ENCODE results near the gene COA6. TPM values are rescaled to one million over a fixed set of nuclear protein-coding genes. Genes with fewer than 3 reads are reported as not detected.

COA6 gene
- total RNA-seq, 1 experiment from 2014 or later = 34.1 TPM

DNA sequence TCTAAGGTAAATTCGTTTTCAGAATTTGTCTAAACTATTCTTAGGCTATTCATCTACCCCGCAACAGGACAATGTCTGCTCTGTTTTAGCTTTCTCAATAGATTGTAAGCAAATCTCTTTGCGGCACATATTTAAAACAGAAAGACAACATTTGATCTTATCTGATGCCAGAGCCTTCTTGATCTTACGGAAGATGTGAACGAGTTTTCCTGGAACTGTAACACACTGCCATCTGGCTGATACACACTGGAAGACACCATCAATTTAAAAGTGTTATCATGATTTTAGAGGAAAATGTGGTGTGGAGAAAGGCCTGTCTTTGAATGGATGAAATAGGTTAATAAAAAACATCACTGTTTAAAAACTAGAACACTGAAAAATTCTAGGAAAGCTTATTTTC, 36.1 kb downstream of the COA6 start (continued):
- TF ChIP-seq MAX (IDR thresholded peaks at IDR 0.05) (no peak), POLR2AphosphoS5 (IDR thresholded peaks at IDR 0.05; ENCODE audit: low read depth, low read length) (no peak), EZH2phosphoT487 (IDR thresholded peaks at IDR 0.05; ENCODE audit: borderline replicate concordance) (no peak)

- ATAC-seq = no peak
- no peak overlapping the region for H3K4me2 ChIP-seq (ENCODE audit: low read length)
- H3K4me1 ChIP-seq (ENCODE audit: control insufficient read depth in 1 of 2, insufficient read depth in 2 of 2, low read length in 2 of 2) = no peaks in the 10 kb centered on the region
- H3K27ac ChIP-seq (ENCODE audit: low read depth, low read length) = no peak overlapping the region
- DNase-seq (ENCODE audit: low read depth, low spot score) = no peak
- no peak overlapping the region for H2AFZ ChIP-seq (ENCODE audit: low read depth, low read length, poor library complexity, severe bottlenecking)
- RAD21 ChIA-PET (ENCODE audit: low non-redundant PET in 1 of 2, low total read pairs in 2 of 2, uncharacterized antibody in 2 of 2, unreplicated experiment in 2 of 2) = no interaction called here
- no peaks in the 10 kb centered on the region for H3K36me3 ChIP-seq (ENCODE audit: control insufficient read depth in 1 of 2, insufficient read depth in 2 of 2, low read length in 2 of 2)
- CTCF ChIA-PET = no interaction called here
- no TSS peak for BruUV-seq (replicated peaks)
- no peak overlapping the region for H3K9ac ChIP-seq (ENCODE audit: low read length)
- no peak overlapping the region for H3K4me3 ChIP-seq (replicated peaks in 1 of 2; ENCODE audit: low read depth in 1 of 2, low read length in 2 of 2)
- TF ChIP-seq REST (IDR thresholded peaks at IDR 0.05; ENCODE audit: low read depth) (no peak), CBX3 (IDR thresholded peaks at IDR 0.05; ENCODE audit: low read depth) (no peak), MAX (IDR thresholded peaks at IDR 0.05) (no peak), EZH2phosphoT487 (IDR thresholded peaks at IDR 0.05; ENCODE audit: borderline replicate concordance) (no peak), POLR2AphosphoS5 (IDR thresholded peaks at IDR 0.05; ENCODE audit: low read depth, low read length) (no peak), ZNF274 (IDR thresholded peaks at IDR 0.05; ENCODE audit: low read depth, low read length) (no peak), EGR1 (IDR thresholded peaks at IDR 0.05; ENCODE audit: low read depth) (no peak), EZH2 (IDR thresholded peaks at IDR 0.05) (no peak), ZFX (IDR thresholded peaks at IDR 0.05) (no peak), SIN3A (IDR thresholded peaks at IDR 0.05; ENCODE audit: low read depth) (no peak), YY1 (IDR thresholded peaks at IDR 0.05; ENCODE audit: extremely low read depth, insufficient replicate concordance, low read depth, low read length) (no peak), JUND (IDR thresholded peaks at IDR 0.05) (no peak), SP1 (IDR thresholded peaks at IDR 0.05; ENCODE audit: low read depth) (no peak), CEBPB (IDR thresholded peaks at IDR 0.05; ENCODE audit: low read depth) (no peak), CTCF (IDR thresholded peaks at IDR 0.05 in 2 of 3, conservative IDR thresholded peaks at IDR 0.05 in 1 of 3; ENCODE audit: borderline replicate concordance in 1 of 3, insufficient read depth in 1 of 3, low read depth in 2 of 3, low read length in 2 of 3) (no peak), RAD21 (IDR thresholded peaks at IDR 0.05; ENCODE audit: low read depth) (no peak), FOSL1 (IDR thresholded peaks at IDR 0.05; ENCODE audit: low read depth) (no peak)
- TF ChIP-seq, protein P1, sequence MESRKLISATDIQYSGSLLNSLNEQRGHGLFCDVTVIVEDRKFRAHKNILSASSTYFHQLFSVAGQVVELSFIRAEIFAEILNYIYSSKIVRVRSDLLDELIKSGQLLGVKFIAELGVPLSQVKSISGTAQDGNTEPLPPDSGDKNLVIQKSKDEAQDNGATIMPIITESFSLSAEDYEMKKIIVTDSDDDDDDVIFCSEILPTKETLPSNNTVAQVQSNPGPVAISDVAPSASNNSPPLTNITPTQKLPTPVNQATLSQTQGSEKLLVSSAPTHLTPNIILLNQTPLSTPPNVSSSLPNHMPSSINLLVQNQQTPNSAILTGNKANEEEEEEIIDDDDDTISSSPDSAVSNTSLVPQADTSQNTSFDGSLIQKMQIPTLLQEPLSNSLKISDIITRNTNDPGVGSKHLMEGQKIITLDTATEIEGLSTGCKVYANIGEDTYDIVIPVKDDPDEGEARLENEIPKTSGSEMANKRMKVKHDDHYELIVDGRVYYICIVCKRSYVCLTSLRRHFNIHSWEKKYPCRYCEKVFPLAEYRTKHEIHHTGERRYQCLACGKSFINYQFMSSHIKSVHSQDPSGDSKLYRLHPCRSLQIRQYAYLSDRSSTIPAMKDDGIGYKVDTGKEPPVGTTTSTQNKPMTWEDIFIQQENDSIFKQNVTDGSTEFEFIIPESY (IDR thresholded peaks at IDR 0.05; ENCODE audit: extremely low read depth, insufficient replicate concordance, low read length) = no peak
- POLR2A ChIA-PET = no interaction called here
- no peaks in the 10 kb centered on the region for H3K27me3 ChIP-seq (ENCODE audit: insufficient read depth, low read length)
- no peaks in the 10 kb centered on the region for H4K20me1 ChIP-seq (ENCODE audit: insufficient read depth)
- H3K79me2 ChIP-seq (ENCODE audit: insufficient read depth, low read length) = no peaks in the 10 kb centered on the region
- intact Hi-C loops (cut with micrococcal nuclease) = no loop called here
- H3K9me2 ChIP-seq (ENCODE audit: insufficient read depth) = no peaks in the 10 kb centered on the region
- no peaks in the 10 kb centered on the region for H3K9me3 ChIP-seq (ENCODE audit: control insufficient read depth in 1 of 2, insufficient read depth in 1 of 2, low read depth in 1 of 2, low read length in 2 of 2)
Observed at GRCh38 chr1:234412830-234413229, 39.6 kb downstream of the COA6 start.
